ENCODE measurements around the gene ZRANB3.

DNA sequence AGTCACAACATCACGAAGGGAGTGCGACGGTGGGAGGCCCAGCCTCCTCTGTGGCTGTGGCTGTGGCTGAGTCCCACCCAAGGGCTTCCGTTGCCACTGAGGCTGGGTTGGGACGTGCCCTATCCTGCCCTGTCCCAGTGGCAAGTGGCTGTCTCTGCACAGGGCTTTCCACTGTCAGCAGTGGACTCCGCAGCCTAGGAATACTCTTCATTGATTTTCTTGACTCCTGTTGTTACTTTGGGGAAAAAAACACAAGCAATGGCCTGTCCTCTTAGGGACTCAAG lies 356.3 kb downstream of the ZRANB3 start:
- no peak for TF ChIP-seq GATA2 (IDR thresholded peaks at IDR 0.05; ENCODE audit: low read depth, low read length)
- no peak for TF ChIP-seq GATA3 (IDR thresholded peaks at IDR 0.05; ENCODE audit: low read depth, low read length)

Measured in SH-SY5Y (cell line).